Renal cortex interstitium (tissue), 11 donors: ENCODE results near the gene VTI1A. TPM values are rescaled to one million over a fixed set of nuclear protein-coding genes. Genes with fewer than 3 reads are reported as not detected.
"Not testable (repeated sequence)": the region's sequence is repeated elsewhere in the genome, so short reads cannot be mapped to it uniquely, and the experiment has no call there.

ENCODE experiments used
- DNase-seq, 11 donors: peaks; one replicate each; pipeline ENCODE4 v3.0.0-alpha.2; 2013; ENCODE audit warnings: low read depth in 9 of 11, low spot score in 4 of 11; ENCODE audit errors: extremely low read depth in 1 of 11
- polyA plus RNA-seq, 3 donors: library from polyadenylated mRNA; unstranded; fragments of 120-200 nt; gene quantifications; one replicate each; pipeline ENCODE4 v1.2.1, GENCODE V29; 2013; ENCODE audit not compliant: insufficient read length in 3 of 3

Gene VTI1A
- polyA plus RNA-seq, 3 donors: 19.5 to 22.2 (median 20.8) TPM

- DNase-seq: no peak
Observed at GRCh38 chr10:112438356-112438755, 8.7 kb upstream of the VTI1A start.

GRCh38 chr10:112441520-112441919, 5.5 kb upstream of the VTI1A start:
- no peak for DNase-seq

GRCh38 chr10:112442063-112442462, 5.0 kb upstream of the VTI1A start:
- no peak for DNase-seq

GRCh38 chr10:112446055-112446854, 760 bp upstream of the VTI1A start:
- no peak for DNase-seq

- DNase-seq: peak in 2 of 11 donors; percentile 3 to 7
Observed at GRCh38 chr10:112447620-112447928, 559 bp downstream of the VTI1A start.

- DNase-seq: no peak
Observed at GRCh38 chr10:112448888-112449287, 1.9 kb downstream of the VTI1A start.

- no peak for DNase-seq
Observed at GRCh38 chr10:112454910-112455779, 8.1 kb downstream of the VTI1A start.

- no peak for DNase-seq
Observed at GRCh38 chr10:112456533-112456932, 9.5 kb downstream of the VTI1A start.

- no peak for DNase-seq
Observed at GRCh38 chr10:112460366-112460765, 13.4 kb downstream of the VTI1A start.

GRCh38 chr10:112461029-112461887, 14.2 kb downstream of the VTI1A start:
- DNase-seq: no peak

- not testable (repeated sequence) for DNase-seq
Observed at GRCh38 chr10:112464074-112464473, 17.1 kb downstream of the VTI1A start.

- DNase-seq: no peak
Observed at GRCh38 chr10:112465299-112465883, 18.4 kb downstream of the VTI1A start.

GRCh38 chr10:112466802-112467201, 19.8 kb downstream of the VTI1A start:
- no peak for DNase-seq

- no peak for DNase-seq
Observed at GRCh38 chr10:112467541-112468075, 20.6 kb downstream of the VTI1A start.

- DNase-seq: peak in 8 of 11 donors; percentile 8 to 22 (median 16)
Observed at GRCh38 chr10:112471878-112472487, 25.0 kb downstream of the VTI1A start.

- no peak for DNase-seq
Observed at GRCh38 chr10:112475575-112476218, 28.7 kb downstream of the VTI1A start.

- no peak for DNase-seq
Observed at GRCh38 chr10:112481602-112482001, 34.6 kb downstream of the VTI1A start.

- no peak for DNase-seq
Observed at GRCh38 chr10:112484399-112484798, 37.4 kb downstream of the VTI1A start.
